ENCODE results near the gene NAT10.

NAT10 gene

GRCh38 chr11:34111722-34112270 lies 6.4 kb downstream of the NAT10 start:
- no peak for DNase-seq

GRCh38 chr11:34114014-34114413 lies 8.6 kb downstream of the NAT10 start:
- no peak for DNase-seq

- DNase-seq = no peak
Observed at GRCh38 chr11:34114471-34114870, 9.0 kb downstream of the NAT10 start.

- DNase-seq = no peak
Observed at GRCh38 chr11:34120651-34121050, 15.2 kb downstream of the NAT10 start.

- no peak for DNase-seq
Observed at GRCh38 chr11:34124885-34125668, 19.6 kb downstream of the NAT10 start.

GRCh38 chr11:34126959-34127848 lies 21.8 kb downstream of the NAT10 start:
- no peak for DNase-seq

GRCh38 chr11:34128824-34129223 lies 23.4 kb downstream of the NAT10 start:
- no peak for DNase-seq

GRCh38 chr11:34132261-34132965 lies 27.0 kb downstream of the NAT10 start:
- DNase-seq = no peak

- peak; percentile 81 for DNase-seq
Observed at GRCh38 chr11:34134765-34135164, 29.3 kb downstream of the NAT10 start.

- DNase-seq = no peak
Observed at GRCh38 chr11:34135439-34135838, 30.0 kb downstream of the NAT10 start.

GRCh38 chr11:34136420-34136819 lies 31.0 kb downstream of the NAT10 start:
- DNase-seq = no peak

- no peak for DNase-seq
Observed at GRCh38 chr11:34139346-34139745, 33.9 kb downstream of the NAT10 start.

GRCh38 chr11:34140149-34140548 lies 34.7 kb downstream of the NAT10 start:
- DNase-seq = no peak

GRCh38 chr11:34143048-34143447 lies 37.6 kb downstream of the NAT10 start:
- no peak for DNase-seq

GRCh38 chr11:34145073-34145472 lies 39.6 kb downstream of the NAT10 start:
- DNase-seq = no peak

- no peak for DNase-seq
Observed at GRCh38 chr11:34145847-34146381, 40.5 kb downstream of the NAT10 start.

- no peak for DNase-seq
Observed at GRCh38 chr11:34146411-34146810, 41.0 kb downstream of the NAT10 start.

- DNase-seq = no peak
Observed at GRCh38 chr11:34146866-34147265, 41.4 kb downstream of the NAT10 start.

- no peak for DNase-seq
Observed at GRCh38 chr11:34147581-34147980, 42.2 kb downstream of the NAT10 start.

GRCh38 chr11:34148504-34149165 lies 43.2 kb downstream of the NAT10 start:
- DNase-seq = no peak

GRCh38 chr11:34149274-34149673 lies 43.8 kb downstream of the NAT10 start:
- no peak for DNase-seq

- DNase-seq = no peak
Observed at GRCh38 chr11:34149786-34150185, 44.4 kb downstream of the NAT10 start.

Data from DMS79 treated with DMSO at 0.1 percent for 48 hours (cell line).